Activated T-helper 2 cell treated with anti-CD3 and anti-CD28 coated beads, Interferon-gamma antibody, Interleukin-2, Interleukin-4, amounts not matched to agents 10 μg/mL and 5 μg/mL and 100 μg/mL, durations not matched to agents 14 hours and 24 hours and 36 hours (primary cell): ENCODE data around the gene RHBDD1. TPM values are rescaled to one million over a fixed set of nuclear protein-coding genes. Genes with fewer than 3 reads are reported as not detected.

Experiments
- DNase-seq: peaks from one replicate; pipeline ENCODE4 v3.0.0; 2021; ENCODE audit warnings: low spot score
- H3K27ac Mint-ChIP-seq: one replicate; pipeline ENCODE4 v1.8.0; 2021; ENCODE audit warnings: mixed read lengths
- H3K27me3 Mint-ChIP-seq: one replicate; pipeline ENCODE4 v1.8.0; 2021; ENCODE audit warnings: low read depth, mixed read lengths
- H3K36me3 Mint-ChIP-seq: one replicate; pipeline ENCODE4 v1.8.0; 2021; ENCODE audit warnings: low read depth, mixed read lengths
- H3K4me1 Mint-ChIP-seq: one replicate; pipeline ENCODE4 v1.8.0; 2021; ENCODE audit warnings: low read depth, mixed read lengths
- H3K4me3 Mint-ChIP-seq: one replicate; pipeline ENCODE4 v1.8.0; 2021; ENCODE audit warnings: low read depth, mild to moderate bottlenecking, moderate library complexity, mixed read lengths
- H3K9me3 Mint-ChIP-seq: one replicate; pipeline ENCODE4 v1.8.0; 2021; ENCODE audit warnings: mixed read lengths
- intact Hi-C: fragments of 100-400 bp; cut with micrococcal nuclease; formaldehyde crosslinking; loops from one replicate; pipeline ENCODE4 v1.15.1; 2023
- total RNA-seq: library from RNA; stranded (reverse); gene quantifications from 2 replicates; pipeline ENCODE4 v1.2.3, GENCODE V29; 2022

The RHBDD1 gene, protein sequence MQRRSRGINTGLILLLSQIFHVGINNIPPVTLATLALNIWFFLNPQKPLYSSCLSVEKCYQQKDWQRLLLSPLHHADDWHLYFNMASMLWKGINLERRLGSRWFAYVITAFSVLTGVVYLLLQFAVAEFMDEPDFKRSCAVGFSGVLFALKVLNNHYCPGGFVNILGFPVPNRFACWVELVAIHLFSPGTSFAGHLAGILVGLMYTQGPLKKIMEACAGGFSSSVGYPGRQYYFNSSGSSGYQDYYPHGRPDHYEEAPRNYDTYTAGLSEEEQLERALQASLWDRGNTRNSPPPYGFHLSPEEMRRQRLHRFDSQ
- total RNA-seq, result 40.9 and 42.2 TPM in 2 replicates

DNA sequence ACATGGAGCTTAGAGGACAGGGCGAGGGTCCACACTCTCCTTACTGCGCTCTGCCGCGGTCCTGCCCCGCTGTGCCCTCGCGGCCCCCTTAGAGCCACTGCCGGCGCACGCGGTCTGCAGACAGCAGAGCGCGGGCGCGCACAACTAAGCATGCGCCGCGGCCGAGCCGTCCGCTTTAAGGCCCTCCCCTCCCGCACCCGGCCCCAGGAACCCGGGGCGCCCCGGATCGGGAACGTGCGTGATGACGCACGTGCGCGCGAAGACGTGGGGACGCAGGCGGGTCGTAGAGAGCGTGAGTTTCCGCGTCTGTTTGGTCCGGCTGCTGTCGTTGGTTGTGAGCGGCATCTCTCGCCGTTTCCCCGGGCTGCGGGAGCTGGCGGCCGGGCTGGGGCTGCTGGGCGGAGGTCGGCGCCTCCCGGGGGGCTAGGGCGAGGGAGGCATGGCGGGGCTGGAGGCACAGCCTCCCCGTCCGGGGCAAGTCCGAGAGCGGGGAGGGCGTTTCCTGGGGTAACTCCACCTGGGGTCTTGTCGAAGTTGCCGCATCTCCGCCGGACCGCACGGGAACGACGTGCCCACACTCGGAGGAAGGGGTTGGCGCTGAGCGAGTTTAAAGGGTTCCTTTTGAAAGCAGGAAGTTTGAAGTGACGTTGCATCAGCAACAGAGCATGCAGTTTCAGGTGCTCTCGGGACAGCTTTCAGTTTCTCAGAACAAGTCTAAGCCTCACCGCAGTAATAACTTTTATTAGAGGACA is at the start of gene RHBDD1:
TSS of gene RHBDD1 (plus strand) at position 259 of the 752 bp plus-strand sequence. CDS start 28,640 bp downstream, outside the sequence.
- no peaks in the 10 kb centered on the region for H3K9me3 Mint-ChIP-seq
- peaks cover 50% of the 10 kb centered on the region for H3K4me1 Mint-ChIP-seq
- intact Hi-C loops, result loop anchor here (1.0 to 5.0 kb wide), 9 partner anchors 37 to 1909 kb away; partner anchors contain the start of gene IRS1
- H3K27ac Mint-ChIP-seq, result peak within 1 kb of the TSS; percentile 98
- peaks cover 55% of the 10 kb centered on the region for H3K36me3 Mint-ChIP-seq
- H3K4me3 Mint-ChIP-seq, result peak within 1 kb of the TSS; percentile 92
- DNase-seq, result peak; percentile 92
- H3K27me3 Mint-ChIP-seq, result no peaks in the 10 kb centered on the region

- H3K9me3 Mint-ChIP-seq, result peaks cover 3% of the 10 kb centered on the region
- no peaks in the 10 kb centered on the region for H3K36me3 Mint-ChIP-seq
- DNase-seq, result no peak
- intact Hi-C loops, result no loop called here
- H3K4me3 Mint-ChIP-seq, result no peak overlapping the region
- peaks cover 6% of the 10 kb centered on the region for H3K27me3 Mint-ChIP-seq
- H3K4me1 Mint-ChIP-seq, result peaks cover 30% of the 10 kb centered on the region
- no peak overlapping the region for H3K27ac Mint-ChIP-seq
Measured at GRCh38 chr2:226788064-226788463, 47.8 kb upstream of the RHBDD1 start.

- intact Hi-C loops, result no loop called here
- no peaks in the 10 kb centered on the region for H3K36me3 Mint-ChIP-seq
- peaks cover 34% of the 10 kb centered on the region for H3K4me1 Mint-ChIP-seq
- DNase-seq, result no peak
- H3K27me3 Mint-ChIP-seq, result peaks cover 6% of the 10 kb centered on the region
- H3K27ac Mint-ChIP-seq, result no peak overlapping the region
- H3K9me3 Mint-ChIP-seq, result no peaks in the 10 kb centered on the region
- H3K4me3 Mint-ChIP-seq, result no peak overlapping the region
Measured at GRCh38 chr2:226788881-226789490, 46.9 kb upstream of the RHBDD1 start.

- peaks cover 36% of the 10 kb centered on the region for H3K4me1 Mint-ChIP-seq
- H3K4me3 Mint-ChIP-seq, result peak overlapping the region; percentile 17
- H3K27me3 Mint-ChIP-seq, result peaks cover 6% of the 10 kb centered on the region
- intact Hi-C loops, result loop anchor here (2.0 to 10.0 kb wide), 3 partner anchors 47 to 305 kb away; partner anchors contain the start of gene RHBDD1
- no peaks in the 10 kb centered on the region for H3K9me3 Mint-ChIP-seq
- H3K36me3 Mint-ChIP-seq, result no peaks in the 10 kb centered on the region
- H3K27ac Mint-ChIP-seq, result no peak overlapping the region
- no peak for DNase-seq
Measured at GRCh38 chr2:226790011-226790410, 45.8 kb upstream of the RHBDD1 start.

- intact Hi-C loops, result loop anchor here (2.0 to 10.0 kb wide), 3 partner anchors 46 to 306 kb away; partner anchors contain the start of gene RHBDD1
- no peak for DNase-seq
- Mint-ChIP-seq H3K36me3 (no peaks in the 10 kb centered on the region), H3K27me3 (peaks cover 6% of the 10 kb centered on the region), H3K9me3 (no peaks in the 10 kb centered on the region), H3K27ac (no peak overlapping the region), H3K4me1 (peaks cover 36% of the 10 kb centered on the region), H3K4me3 (no peak overlapping the region)
Measured at GRCh38 chr2:226790431-226790830, 45.4 kb upstream of the RHBDD1 start.

- Mint-ChIP-seq H3K4me3 (peak overlapping the region; percentile 84), H3K4me1 (peaks cover 36% of the 10 kb centered on the region)
- DNase-seq, result no peak
Measured at GRCh38 chr2:226791056-226791486, 44.8 kb upstream of the RHBDD1 start.

GRCh38 chr2:226791487-226792081 is 44.3 kb upstream of the RHBDD1 start:
- peaks cover 36% of the 10 kb centered on the region for H3K4me1 Mint-ChIP-seq
- no peaks in the 10 kb centered on the region for H3K36me3 Mint-ChIP-seq
- peaks cover 6% of the 10 kb centered on the region for H3K27me3 Mint-ChIP-seq
- H3K4me3 Mint-ChIP-seq, result peak overlapping the region; percentile 84
- intact Hi-C loops, result loop anchor here (1.0 to 10.0 kb wide), 4 partner anchors 8 to 307 kb away; partner anchors contain the start of genes IRS1 and RHBDD1
- DNase-seq, result peak; percentile 86
- H3K9me3 Mint-ChIP-seq, result no peaks in the 10 kb centered on the region
- H3K27ac Mint-ChIP-seq, result peak overlapping the region; percentile 90

More at GRCh38 chr2:226791056-226791486, 44.8 kb upstream of the RHBDD1 start:
- peak overlapping the region; percentile 90 for H3K27ac Mint-ChIP-seq
- intact Hi-C loops, result loop anchor here (1.0 to 10.0 kb wide), 4 partner anchors 8 to 306 kb away; partner anchors contain the start of genes IRS1 and RHBDD1
- H3K9me3 Mint-ChIP-seq, result no peaks in the 10 kb centered on the region
- H3K36me3 Mint-ChIP-seq, result no peaks in the 10 kb centered on the region
- H3K27me3 Mint-ChIP-seq, result peaks cover 6% of the 10 kb centered on the region

GRCh38 chr2:226792155-226792881 is 43.5 kb upstream of the RHBDD1 start:
- no peak for DNase-seq
- peak overlapping the region; percentile 59 for H3K4me3 Mint-ChIP-seq
- no peaks in the 10 kb centered on the region for H3K36me3 Mint-ChIP-seq
- no peaks in the 10 kb centered on the region for H3K9me3 Mint-ChIP-seq
- peak overlapping the region; percentile 80 for H3K27ac Mint-ChIP-seq
- peaks cover 36% of the 10 kb centered on the region for H3K4me1 Mint-ChIP-seq
- H3K27me3 Mint-ChIP-seq, result peaks cover 6% of the 10 kb centered on the region
- intact Hi-C loops, result loop anchor here (10.0 kb wide), 1 partner anchor 308 kb away; no protein-coding TSS in a partner anchor

GRCh38 chr2:226793646-226794045 is 42.2 kb upstream of the RHBDD1 start:
- no peak overlapping the region for H3K27ac Mint-ChIP-seq
- H3K36me3 Mint-ChIP-seq, result no peaks in the 10 kb centered on the region
- intact Hi-C loops, result loop anchor here (10.0 kb wide), 1 partner anchor 309 kb away; no protein-coding TSS in a partner anchor
- H3K27me3 Mint-ChIP-seq, result peaks cover 6% of the 10 kb centered on the region
- no peaks in the 10 kb centered on the region for H3K9me3 Mint-ChIP-seq
- no peak overlapping the region for H3K4me3 Mint-ChIP-seq
- DNase-seq, result no peak
- peaks cover 36% of the 10 kb centered on the region for H3K4me1 Mint-ChIP-seq

DNA sequence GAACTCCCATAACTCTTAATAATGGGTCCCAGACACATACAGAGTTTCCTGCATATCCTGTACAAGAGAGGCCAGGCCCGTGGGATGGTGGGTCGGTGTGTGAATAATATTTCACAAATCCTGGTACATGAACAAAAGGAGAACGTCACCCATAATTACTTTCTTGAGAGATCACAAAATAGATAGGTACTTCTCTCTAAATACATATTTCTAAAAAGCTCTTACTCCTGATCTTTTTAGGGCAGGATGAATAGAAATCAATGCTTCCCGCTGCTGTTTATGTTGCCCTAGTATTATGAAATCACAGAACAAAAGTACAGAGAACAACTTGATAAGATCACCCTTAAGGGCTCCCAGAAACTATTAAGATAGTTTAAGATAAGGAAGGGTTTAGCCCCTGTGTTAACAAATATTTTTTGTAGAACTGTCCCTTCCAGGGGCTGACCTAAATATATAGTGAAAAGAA is 41.6 kb upstream of the RHBDD1 start:
- Mint-ChIP-seq H3K27ac (no peak overlapping the region), H3K9me3 (no peaks in the 10 kb centered on the region), H3K4me3 (no peak overlapping the region), H3K36me3 (no peaks in the 10 kb centered on the region), H3K27me3 (peaks cover under 1% of the 10 kb centered on the region), H3K4me1 (peaks cover 31% of the 10 kb centered on the region)
- DNase-seq, result no peak
- intact Hi-C loops, result loop anchor here (10.0 kb wide), 1 partner anchor 309 kb away; no protein-coding TSS in a partner anchor

DNA sequence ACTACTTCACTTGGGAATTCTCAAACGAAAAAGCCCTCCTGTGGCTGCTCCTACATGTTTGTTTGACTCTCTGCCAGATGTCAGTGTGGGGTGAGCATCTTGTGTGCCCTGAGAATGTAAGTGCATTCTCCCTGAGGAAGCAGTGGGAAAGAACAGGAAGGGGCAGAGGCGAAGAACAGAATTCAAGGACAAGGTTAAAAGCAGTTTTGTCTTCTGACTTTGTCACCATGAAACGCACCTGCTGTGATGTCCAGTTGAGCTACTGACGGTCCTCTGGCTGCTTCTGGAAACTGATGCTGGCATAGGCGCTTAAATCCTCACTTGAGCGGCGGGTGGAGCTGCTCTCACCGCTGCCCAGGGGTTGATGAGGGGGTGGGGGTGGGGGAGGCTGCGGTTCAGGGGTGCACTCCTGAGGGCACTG is 41.1 kb upstream of the RHBDD1 start:
- Mint-ChIP-seq H3K4me3 (no peak overlapping the region), H3K27me3 (no peaks in the 10 kb centered on the region), H3K4me1 (peaks cover 26% of the 10 kb centered on the region), H3K9me3 (no peaks in the 10 kb centered on the region), H3K36me3 (no peaks in the 10 kb centered on the region), H3K27ac (no peak overlapping the region)
- intact Hi-C loops, result loop anchor here (10.0 kb wide), 1 partner anchor 310 kb away; no protein-coding TSS in a partner anchor
- no peak for DNase-seq
